SK-N-SH treated with all-trans-retinoic acid at 6 μM for 48 hours (cell line): ENCODE measurements around the gene RDX.
A peak's percentile ranks its signal among the peaks of the same experiment; 100 is the strongest.

Experiments used
- ATAC-seq: fragments of 200-7000 bp; cut with Tn5 transposase; 3 replicates; pipeline ENCODE4 v1.9.1; 2020; ENCODE audit warnings: mild to moderate bottlenecking, moderate library complexity
- ARNTL ChIP-seq: fragments of 450-650 bp; formaldehyde crosslinking; IDR thresholded peaks from 2 replicates; pipeline ENCODE4 v1.5.0; 2020; ENCODE audit warnings: low read depth, mild to moderate bottlenecking, moderate library complexity, borderline replicate concordance
- BACH2 ChIP-seq: fragments of 250-450 bp; sonication (Bioruptor Pico); IDR thresholded peaks from 2 replicates; pipeline ENCODE4 v1.9.0; 2021; ENCODE audit warnings: mild to moderate bottlenecking, borderline replicate concordance
- CSDC2 ChIP-seq: fragments of 250-450 bp; sonication (Bioruptor Pico); IDR thresholded peaks from 2 replicates; pipeline ENCODE4 v1.5.0; 2020; ENCODE audit warnings: mild to moderate bottlenecking, moderate library complexity
- CSRNP3 ChIP-seq: fragments of 250-450 bp; sonication (Bioruptor Pico); IDR thresholded peaks from 2 replicates; pipeline ENCODE4 v1.5.1; 2021; ENCODE audit warnings: mild to moderate bottlenecking, moderate library complexity
- ESRRG ChIP-seq: fragments of 250-450 bp; sonication (Bioruptor Pico); IDR thresholded peaks from 2 replicates; pipeline ENCODE4 v1.6.1; 2021; ENCODE audit warnings: mild to moderate bottlenecking
- GLIS3 ChIP-seq: fragments of 250-450 bp; sonication (Bioruptor Pico); IDR thresholded peaks from 2 replicates; pipeline ENCODE4 v1.5.0; 2020; ENCODE audit warnings: mild to moderate bottlenecking, moderate library complexity
- ISL1 ChIP-seq: fragments of 250-450 bp; sonication (Bioruptor Pico); IDR thresholded peaks from 2 replicates; pipeline ENCODE4 v2.1.2; 2022; ENCODE audit warnings: mild to moderate bottlenecking, moderate library complexity
- OSR1 ChIP-seq: fragments of 250-450 bp; sonication (Bioruptor Pico); IDR thresholded peaks from 2 replicates; pipeline ENCODE4 v1.8.0; 2022; ENCODE audit warnings: moderate library complexity, mild to moderate bottlenecking, inconsistent platforms
- PATZ1 ChIP-seq: fragments of 250-450 bp; sonication (Bioruptor Pico); IDR thresholded peaks from 2 replicates; pipeline ENCODE4 v1.8.0; 2020; ENCODE audit warnings: mild to moderate bottlenecking, moderate library complexity, borderline replicate concordance
- PPARA ChIP-seq: fragments of 250-450 bp; sonication (Bioruptor Pico); IDR thresholded peaks from 2 replicates; pipeline ENCODE4 v1.5.0; 2020; ENCODE audit warnings: mild to moderate bottlenecking, borderline replicate concordance
- RARB ChIP-seq: fragments of 250-450 bp; sonication (Bioruptor Pico); IDR thresholded peaks from 2 replicates; pipeline ENCODE4 v1.8.0; 2021; ENCODE audit warnings: mild to moderate bottlenecking, moderate library complexity
- SNAI2 ChIP-seq: fragments of 250-450 bp; sonication (Bioruptor Pico); IDR thresholded peaks from 2 replicates; pipeline ENCODE4 v1.5.0; 2020; ENCODE audit warnings: mild to moderate bottlenecking, moderate library complexity
- TCF4 ChIP-seq: fragments of 250-450 bp; sonication (Bioruptor Pico); IDR thresholded peaks from 2 replicates; pipeline ENCODE4 v1.8.0; 2021; ENCODE audit warnings: mild to moderate bottlenecking, moderate library complexity, borderline replicate concordance
- TOX ChIP-seq: fragments of 250-450 bp; sonication (Bioruptor Pico); IDR thresholded peaks from 2 replicates; pipeline ENCODE4 v1.8.0; 2021; ENCODE audit warnings: mild to moderate bottlenecking, moderate library complexity, borderline replicate concordance
- ZFP3 ChIP-seq: fragments of 250-450 bp; sonication (Bioruptor Pico); IDR thresholded peaks from 2 replicates; pipeline ENCODE4 v1.5.0; 2020; ENCODE audit warnings: mild to moderate bottlenecking, moderate library complexity
- ZFP30 ChIP-seq: fragments of 450-650 bp; formaldehyde crosslinking; IDR thresholded peaks from 2 replicates; pipeline ENCODE4 v1.5.0; 2022; ENCODE audit warnings: mild to moderate bottlenecking, moderate library complexity
- ZNF565 ChIP-seq: fragments of 450-650 bp; formaldehyde crosslinking; conservative IDR thresholded peaks from 2 replicates; pipeline ENCODE4 v1.5.0; 2020; ENCODE audit warnings: low read depth, mild to moderate bottlenecking, moderate library complexity
- ZNF70 ChIP-seq: fragments of 450-650 bp; formaldehyde crosslinking; IDR thresholded peaks from 2 replicates; pipeline ENCODE4 v1.5.0; 2020; ENCODE audit warnings: mild to moderate bottlenecking, moderate library complexity
- TF ChIP-seq, protein P1 (sequence below): fragments of 250-450 bp; sonication (Bioruptor Pico); IDR thresholded peaks from 2 replicates; pipeline ENCODE4 v1.5.0; 2020; ENCODE audit warnings: mild to moderate bottlenecking, moderate library complexity
- TF ChIP-seq, protein P2 (sequence below): fragments of 250-450 bp; sonication (Bioruptor Pico); IDR thresholded peaks from 2 replicates; pipeline ENCODE4 v1.8.0; 2021; ENCODE audit warnings: low read depth, mild to moderate bottlenecking, moderate library complexity, borderline replicate concordance

The RDX gene

GRCh38 chr11:110338684-110339083, 42.3 kb upstream of the RDX start:
- no peak for TF ChIP-seq PATZ1 (CRISPR knock-in tag)
- TF ChIP-seq RARB (CRISPR knock-in tag) = no peak
- TF ChIP-seq ZFP3 = no peak
- no peak for TF ChIP-seq GLIS3
- no peak for TF ChIP-seq ISL1 (CRISPR knock-in tag)
- no peak for TF ChIP-seq CSDC2 (CRISPR knock-in tag)
- TF ChIP-seq, protein P1, sequence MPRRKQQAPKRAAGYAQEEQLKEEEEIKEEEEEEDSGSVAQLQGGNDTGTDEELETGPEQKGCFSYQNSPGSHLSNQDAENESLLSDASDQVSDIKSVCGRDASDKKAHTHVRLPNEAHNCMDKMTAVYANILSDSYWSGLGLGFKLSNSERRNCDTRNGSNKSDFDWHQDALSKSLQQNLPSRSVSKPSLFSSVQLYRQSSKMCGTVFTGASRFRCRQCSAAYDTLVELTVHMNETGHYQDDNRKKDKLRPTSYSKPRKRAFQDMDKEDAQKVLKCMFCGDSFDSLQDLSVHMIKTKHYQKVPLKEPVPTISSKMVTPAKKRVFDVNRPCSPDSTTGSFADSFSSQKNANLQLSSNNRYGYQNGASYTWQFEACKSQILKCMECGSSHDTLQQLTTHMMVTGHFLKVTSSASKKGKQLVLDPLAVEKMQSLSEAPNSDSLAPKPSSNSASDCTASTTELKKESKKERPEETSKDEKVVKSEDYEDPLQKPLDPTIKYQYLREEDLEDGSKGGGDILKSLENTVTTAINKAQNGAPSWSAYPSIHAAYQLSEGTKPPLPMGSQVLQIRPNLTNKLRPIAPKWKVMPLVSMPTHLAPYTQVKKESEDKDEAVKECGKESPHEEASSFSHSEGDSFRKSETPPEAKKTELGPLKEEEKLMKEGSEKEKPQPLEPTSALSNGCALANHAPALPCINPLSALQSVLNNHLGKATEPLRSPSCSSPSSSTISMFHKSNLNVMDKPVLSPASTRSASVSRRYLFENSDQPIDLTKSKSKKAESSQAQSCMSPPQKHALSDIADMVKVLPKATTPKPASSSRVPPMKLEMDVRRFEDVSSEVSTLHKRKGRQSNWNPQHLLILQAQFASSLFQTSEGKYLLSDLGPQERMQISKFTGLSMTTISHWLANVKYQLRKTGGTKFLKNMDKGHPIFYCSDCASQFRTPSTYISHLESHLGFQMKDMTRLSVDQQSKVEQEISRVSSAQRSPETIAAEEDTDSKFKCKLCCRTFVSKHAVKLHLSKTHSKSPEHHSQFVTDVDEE (CRISPR knock-in tag) = no peak
- ATAC-seq = no peak

DNA sequence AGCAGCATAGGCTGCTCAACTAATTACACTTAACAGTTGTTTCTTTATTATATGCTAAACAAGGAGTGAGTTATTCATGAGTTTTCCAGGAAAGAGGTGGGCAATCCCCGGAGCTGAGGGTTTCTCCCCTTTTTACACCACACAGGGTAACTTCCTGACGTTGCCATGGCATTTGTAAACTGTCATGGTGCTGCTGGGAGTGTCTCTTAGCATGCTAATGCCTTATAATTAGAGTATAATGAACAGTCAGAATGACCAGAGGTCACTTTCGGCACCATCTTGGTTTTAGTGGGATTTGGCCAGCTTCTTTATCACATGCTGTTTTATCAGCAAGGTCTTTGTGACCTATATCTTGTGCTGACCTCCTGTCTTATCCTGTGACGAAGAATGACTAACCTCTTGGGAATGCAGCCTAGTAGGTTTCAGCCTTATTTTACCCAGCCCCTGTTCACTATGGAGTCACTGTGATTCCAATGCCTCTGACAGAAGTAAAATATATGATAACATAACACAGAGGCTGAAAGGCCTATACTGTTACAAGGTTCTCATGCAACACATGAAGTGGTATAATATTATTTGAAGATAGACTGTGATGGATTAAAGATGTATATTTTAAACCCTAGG, 41.3 kb upstream of the RDX start:
- TF ChIP-seq ZFP3 (peak; percentile 65; the same call in 1 of the 2 replicates), ZNF565 (CRISPR knock-in tag) (no peak), ISL1 (CRISPR knock-in tag) (peak; percentile 23; the same call in 1 of the 2 replicates), ZFP30 (CRISPR knock-in tag) (no peak)
- no peak for ATAC-seq

DNA sequence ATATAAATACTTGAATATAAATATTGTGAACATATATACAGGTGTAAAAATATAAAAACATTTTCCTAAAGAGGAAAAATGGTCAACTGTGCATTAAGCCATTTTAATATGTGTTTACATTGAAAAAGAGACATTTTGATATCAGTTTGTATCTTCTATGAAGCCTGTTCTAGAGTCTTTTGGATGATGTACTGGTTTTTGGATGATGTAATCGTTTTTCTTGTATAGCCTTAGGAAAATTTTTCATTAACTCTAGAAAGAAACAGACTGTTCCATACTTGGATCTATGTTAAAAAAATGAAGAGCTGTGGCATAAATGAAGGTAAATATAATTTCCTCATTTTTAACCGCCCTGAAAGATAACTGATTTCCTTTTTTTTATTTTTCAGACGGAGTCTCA, 39.6 kb upstream of the RDX start:
- TF ChIP-seq GLIS3 (no peak), ESRRG (CRISPR knock-in tag) (no peak), CSRNP3 (CRISPR knock-in tag) (no peak)
- no peak for ATAC-seq

GRCh38 chr11:110335358-110335757, 38.9 kb upstream of the RDX start:
- TF ChIP-seq GLIS3 (no peak), ISL1 (CRISPR knock-in tag) (no peak), PATZ1 (CRISPR knock-in tag) (no peak), ZFP3 (no peak), CSDC2 (CRISPR knock-in tag) (no peak), TOX (no peak), TCF4 (CRISPR knock-in tag) (no peak), ZNF70 (no peak), CSRNP3 (CRISPR knock-in tag) (no peak), PPARA (CRISPR knock-in tag) (no peak), OSR1 (no peak), RARB (CRISPR knock-in tag) (no peak), SNAI2 (CRISPR knock-in tag) (no peak), ZNF565 (CRISPR knock-in tag) (no peak), BACH2 (CRISPR knock-in tag) (no peak), ARNTL (no peak)
- TF ChIP-seq, protein P1 (CRISPR knock-in tag) = no peak
- TF ChIP-seq, protein P2, sequence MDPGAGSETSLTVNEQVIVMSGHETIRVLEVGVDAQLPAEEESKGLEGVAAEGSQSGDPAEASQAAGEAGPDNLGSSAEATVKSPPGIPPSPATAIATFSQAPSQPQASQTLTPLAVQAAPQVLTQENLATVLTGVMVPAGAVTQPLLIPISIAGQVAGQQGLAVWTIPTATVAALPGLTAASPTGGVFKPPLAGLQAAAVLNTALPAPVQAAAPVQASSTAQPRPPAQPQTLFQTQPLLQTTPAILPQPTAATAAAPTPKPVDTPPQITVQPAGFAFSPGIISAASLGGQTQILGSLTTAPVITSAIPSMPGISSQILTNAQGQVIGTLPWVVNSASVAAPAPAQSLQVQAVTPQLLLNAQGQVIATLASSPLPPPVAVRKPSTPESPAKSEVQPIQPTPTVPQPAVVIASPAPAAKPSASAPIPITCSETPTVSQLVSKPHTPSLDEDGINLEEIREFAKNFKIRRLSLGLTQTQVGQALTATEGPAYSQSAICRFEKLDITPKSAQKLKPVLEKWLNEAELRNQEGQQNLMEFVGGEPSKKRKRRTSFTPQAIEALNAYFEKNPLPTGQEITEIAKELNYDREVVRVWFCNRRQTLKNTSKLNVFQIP (CRISPR knock-in tag) = no peak
- no peak for ATAC-seq
